GM12878 (cell line): ENCODE data around the gene CDKN2B-AS1. TPM values are rescaled to one million over a fixed set of nuclear protein-coding genes. Genes with fewer than 3 reads are reported as not detected.

Experiments used
- ATAC-seq: fragments of 200-7000 bp; cut with Tn5 transposase; 3 replicates; pipeline ENCODE4 v1.9.1; 2020; ENCODE audit warnings: mild to moderate bottlenecking, moderate library complexity
- BruUV-seq: library from RNA; stranded (reverse); fragments of 400-500 nt; replicated peaks from 2 replicates; lab custom pipeline; 2021; lab: Mats Ljungman, UMichigan
- CTCF ChIA-PET: fragments of 300-600 bp; sonication (Branson Sonifier 250); formaldehyde crosslinking; extraction: SDS; loops from one replicate; lab custom pipeline; 2021; ENCODE audit warnings: inconsistent platforms; lab: Yijun Ruan, JAX
- POLR2A ChIA-PET: fragments of 350-600 bp; formaldehyde crosslinking; extraction: SDS; loops from one replicate; lab custom pipeline; 2021; ENCODE audit warnings: inconsistent platforms; lab: Charles Lee
- RAD21 ChIA-PET: fragments of 300-600 bp; sonication (Branson Sonifier 250); formaldehyde crosslinking; loops from one replicate; lab custom pipeline; 2023; ENCODE audit warnings: antibody characterized with exemption; ENCODE audit not compliant: unreplicated experiment; lab: Charles Lee
- SMC1A ChIA-PET: fragments of 300-600 bp; sonication (Branson Sonifier 250); formaldehyde crosslinking; loops from one replicate; lab custom pipeline; 2023; ENCODE audit not compliant: unreplicated experiment, uncharacterized antibody; lab: Charles Lee
- DNase-seq: peaks from one replicate; pipeline ENCODE4 v3.0.0-alpha.2; 2011; ENCODE audit warnings: low read depth, low spot score
- FAIRE-seq: peaks from 3 replicates; lab custom pipeline; 2011; peaks lifted over from hg19 to GRCh38; lab: Jason Lieb, UNC
- H2AFZ ChIP-seq: 2 replicates; pipeline ENCODE4 v1.6.0; 2011; ENCODE audit warnings: low read depth, low read length, control low read depth; ENCODE audit not compliant: control insufficient read depth
- H3K27ac ChIP-seq: 2 replicates; pipeline ENCODE4 v1.5.1; 2011; ENCODE audit warnings: control low read depth; ENCODE audit not compliant: control insufficient read depth, insufficient read depth
- H3K27me3 ChIP-seq, 2 experiments: replicated peaks in 1 of 2; 2 replicates each; pipeline versions ENCODE4 v1.6.0 to v1.6.1; 2011; ENCODE audit warnings: low read length in 1 of 2; ENCODE audit not compliant: control insufficient read depth in 2 of 2, insufficient read depth in 2 of 2
- H3K36me3 ChIP-seq, 2 experiments: 2 replicates each; pipeline ENCODE4 v1.5.1; 2011; ENCODE audit warnings: low read length in 1 of 2; ENCODE audit not compliant: control insufficient read depth in 2 of 2, insufficient read depth in 2 of 2
- H3K4me1 ChIP-seq: 2 replicates; pipeline ENCODE4 v1.6.1; 2011; ENCODE audit warnings: mild to moderate bottlenecking, low read length, moderate library complexity, mixed read lengths; ENCODE audit not compliant: control insufficient read depth, insufficient read depth
- H3K4me2 ChIP-seq: 2 replicates; pipeline ENCODE4 v1.6.0; 2011; ENCODE audit warnings: control low read depth; ENCODE audit not compliant: control insufficient read depth, insufficient read depth
- H3K4me3 ChIP-seq: fragments of 200-600 bp; sonication (generic); 2 replicates; pipeline ENCODE4 v1.5.1; 2016
- H3K79me2 ChIP-seq: 2 replicates; pipeline ENCODE4 v1.6.0; 2011; ENCODE audit warnings: low read length; ENCODE audit not compliant: control insufficient read depth, insufficient read depth
- H3K9ac ChIP-seq: 2 replicates; pipeline ENCODE4 v1.8.0; 2011; ENCODE audit warnings: low read length, control low read depth, mixed read lengths; ENCODE audit not compliant: control insufficient read depth, insufficient read depth
- H3K9me3 ChIP-seq: replicated peaks from 3 replicates; pipeline ENCODE4 v1.5.1; 2011; ENCODE audit warnings: mild to moderate bottlenecking, low read length; ENCODE audit not compliant: control insufficient read depth, insufficient read depth
- H4K20me1 ChIP-seq: 2 replicates; pipeline ENCODE4 v1.6.0; 2011; ENCODE audit not compliant: control insufficient read depth, insufficient read depth
- ATF2 ChIP-seq: IDR thresholded peaks from 2 replicates; pipeline ENCODE4 v1.6.1; 2012; ENCODE audit warnings: low read length, inconsistent platforms
- CEBPB ChIP-seq, 2 experiments: fragments of 150-350 bp in 1 of 2; IDR thresholded peaks; 2 replicates each; pipeline ENCODE4 v1.6.1; 2012 to 2014; ENCODE audit warnings: low read depth in 2 of 2, low read length in 2 of 2, borderline replicate concordance in 1 of 2, inconsistent platforms in 1 of 2
- HCFC1 ChIP-seq: fragments of 150-350 bp; IDR thresholded peaks from 2 replicates; pipeline ENCODE4 v1.6.1; 2014; ENCODE audit warnings: low read length
- HDAC6 ChIP-seq: fragments of 200-600 bp; sonication (generic); IDR thresholded peaks from one replicate; pipeline ENCODE4 v1.8.0; 2017; ENCODE audit warnings: antibody characterized with exemption; ENCODE audit not compliant: unreplicated experiment
- JUND ChIP-seq: IDR thresholded peaks from 2 replicates; pipeline ENCODE4 v1.6.1; 2012; ENCODE audit warnings: low read depth, mild to moderate bottlenecking, low read length, improper control_type of control experiment, moderate library complexity
- MTA2 ChIP-seq: fragments of 450-650 bp; IDR thresholded peaks from 2 replicates; pipeline ENCODE4 v1.6.1; 2016; ENCODE audit warnings: low read depth, mild to moderate bottlenecking, moderate library complexity
- RAD51 ChIP-seq: fragments of 450-650 bp; IDR thresholded peaks from 2 replicates; pipeline ENCODE4 v1.6.1; 2016; ENCODE audit warnings: moderate library complexity, mild to moderate bottlenecking, inconsistent platforms
- RUNX3 ChIP-seq: IDR thresholded peaks from 2 replicates; pipeline ENCODE4 v1.6.1; 2012; ENCODE audit warnings: low read length, inconsistent platforms
- SMC3 ChIP-seq: IDR thresholded peaks from 2 replicates; pipeline ENCODE4 v1.6.1; 2011; ENCODE audit warnings: low read length, improper control_type of control experiment, borderline replicate concordance
- SUZ12 ChIP-seq: fragments of 200-600 bp; sonication (generic); IDR thresholded peaks from one replicate; pipeline ENCODE4 v1.6.1; 2018; ENCODE audit warnings: antibody characterized with exemption, mild to moderate bottlenecking; ENCODE audit not compliant: unreplicated experiment
- USF2 ChIP-seq: IDR thresholded peaks from 2 replicates; pipeline ENCODE4 v1.6.1; 2011; ENCODE audit warnings: low read depth, low read length, improper control_type of control experiment, borderline replicate concordance
- whole genome bisulfite sequencing: methylation state at CpG from one replicate; pipeline ENCODE4 v1.1.6; 2016; ENCODE audit warnings: low lambda C conversion rate; ENCODE audit not compliant: insufficient replicate concordance, insufficient coverage; ENCODE audit errors: missing lambda C conversion rate; 5-methylcytosine and 5-hydroxymethylcytosine counted together
- in situ Hi-C: fragments of 300-500 bp; cut with MboI; formaldehyde crosslinking; loops from 9 replicates; pipeline ENCODE4 v1.14.3; 2018; ENCODE audit warnings: mixed read lengths
- intact Hi-C: fragments of 100-400 bp; cut with micrococcal nuclease; formaldehyde crosslinking; loops from one replicate; pipeline ENCODE4 v1.14.2; 2022; ENCODE audit not compliant: unreplicated experiment
- polyA plus RNA-seq, 11 experiments: library from polyadenylated mRNA; depleted of rRNA in 4 of 11; unstranded in 6 of 11; stranded (reverse) in 5 of 11; fragments of >200 nt; fragmentation: Nextera tagmentation in 4 of 11; fragmentation: Illumina TruSeq in 1 of 11; extraction: Ambion mirVana in 4 of 11; extraction: Trizol in 1 of 11; gene quantifications; 1 replicate in 1 of 11; 2 replicates in 10 of 11; pipeline versions ENCODE4 v1.2.1 to v1.2.3, GENCODE V29; 2011 to 2016; ENCODE audit warnings: inconsistent platforms in 2 of 11, missing spikeins in 2 of 11, low read depth in 1 of 11
- total RNA-seq, 4 experiments: library from RNA; depleted of rRNA in 3 of 4; stranded (reverse); fragments of >200 nt in 3 of 4; fragmentation: Illumina TruSeq in 1 of 4; extraction: Trizol in 1 of 4; gene quantifications; 2 replicates each; pipeline versions ENCODE4 v1.2.1 to v1.2.3, GENCODE V29; 2013 to 2021
- TF ChIP-seq, protein P1 (sequence below): fragments of 450-650 bp; IDR thresholded peaks from 2 replicates; pipeline ENCODE4 v1.6.1; 2016; ENCODE audit warnings: mild to moderate bottlenecking
- TF ChIP-seq, protein P2 (sequence below): fragments of 450-650 bp; IDR thresholded peaks from 2 replicates; pipeline ENCODE4 v1.6.1; 2017; ENCODE audit warnings: antibody characterized with exemption, mild to moderate bottlenecking, moderate library complexity

The CDKN2B-AS1 gene
- total and polyA plus RNA-seq, 10 of the 15 experiments (the other 5 are each of a cell fraction or from before 2014, with no cell fraction given): 0.22 to 2.2 (median 1.0) TPM; not detected in 1

DNA sequence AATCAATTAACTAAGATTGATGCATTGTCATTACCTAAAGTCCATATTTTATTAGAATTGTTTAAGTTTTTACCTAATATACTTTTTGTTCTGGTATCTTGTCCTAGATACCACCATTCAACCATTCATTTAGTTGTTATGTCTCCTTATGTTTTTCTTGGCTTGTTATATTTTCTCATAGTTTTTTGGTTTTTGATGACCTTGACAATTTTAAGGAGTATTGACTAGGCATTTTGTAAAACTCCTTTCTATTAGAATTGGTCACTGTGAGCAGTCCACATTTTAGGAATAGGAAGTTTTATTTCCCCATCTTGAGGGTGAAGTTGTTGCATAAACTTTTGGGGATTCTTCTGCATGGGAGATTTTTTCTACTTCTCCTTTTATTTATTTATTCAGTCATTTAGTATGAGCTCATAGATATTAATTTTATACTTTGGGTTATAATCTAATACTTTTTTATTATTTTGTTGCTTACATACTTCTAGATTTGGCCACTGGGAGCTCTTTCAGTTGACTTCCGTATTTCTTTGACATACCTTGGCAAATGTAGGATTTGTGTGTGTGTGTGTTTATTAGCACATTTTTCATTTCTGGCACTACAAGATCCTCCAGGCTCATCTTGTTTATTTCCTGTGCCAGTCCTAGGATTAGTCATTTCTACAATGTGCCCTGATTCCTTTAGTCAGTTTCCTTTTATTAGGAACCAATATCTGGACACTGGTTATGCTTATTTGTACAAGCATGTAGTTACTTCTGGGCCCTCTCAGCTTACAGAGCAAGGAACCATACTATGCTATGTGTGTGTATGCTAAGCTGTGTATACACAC is 149.4 kb downstream of the CDKN2B-AS1 start:
- Histone ChIP-seq H3K4me1 (no peaks in the 10 kb centered on the region), H3K9me3 (no peaks in the 10 kb centered on the region), H3K9ac (no peak overlapping the region), H3K27ac (no peak overlapping the region), H3K27me3 (peaks cover 0 to 4% of the 10 kb centered on the region in 2 experiments; a peak in 1 of 4 replicates), H3K79me2 (no peaks in the 10 kb centered on the region), H3K36me3 (no peaks in the 10 kb centered on the region), H4K20me1 (no peaks in the 10 kb centered on the region), H3K4me2 (no peak overlapping the region), H2AFZ (no peak overlapping the region), H3K4me3 (no peak overlapping the region)
- ChIA-PET SMC1A (no interaction called here), RAD21 (no interaction called here), CTCF (no interaction called here), POLR2A (no interaction called here)
- ATAC-seq: no peak
- intact Hi-C loops (no loop called here), in situ Hi-C loops (no loop called here)
- no peak for FAIRE-seq
- DNase-seq: no peak
- no TSS peak for BruUV-seq
- TF ChIP-seq HCFC1: no peak
- TF ChIP-seq, protein P1, sequence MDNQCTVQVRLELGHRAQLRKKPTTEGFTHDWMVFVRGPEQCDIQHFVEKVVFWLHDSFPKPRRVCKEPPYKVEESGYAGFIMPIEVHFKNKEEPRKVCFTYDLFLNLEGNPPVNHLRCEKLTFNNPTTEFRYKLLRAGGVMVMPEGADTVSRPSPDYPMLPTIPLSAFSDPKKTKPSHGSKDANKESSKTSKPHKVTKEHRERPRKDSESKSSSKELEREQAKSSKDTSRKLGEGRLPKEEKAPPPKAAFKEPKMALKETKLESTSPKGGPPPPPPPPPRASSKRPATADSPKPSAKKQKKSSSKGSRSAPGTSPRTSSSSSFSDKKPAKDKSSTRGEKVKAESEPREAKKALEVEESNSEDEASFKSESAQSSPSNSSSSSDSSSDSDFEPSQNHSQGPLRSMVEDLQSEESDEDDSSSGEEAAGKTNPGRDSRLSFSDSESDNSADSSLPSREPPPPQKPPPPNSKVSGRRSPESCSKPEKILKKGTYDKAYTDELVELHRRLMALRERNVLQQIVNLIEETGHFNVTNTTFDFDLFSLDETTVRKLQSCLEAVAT: no peak
- TF ChIP-seq SMC3: no peak
- TF ChIP-seq RAD51: no peak
- no peak for TF ChIP-seq CEBPB (IDR thresholded peaks at IDR 0.05; ENCODE audit: borderline replicate concordance in 1 of 2, low read depth in 2 of 2, low read length in 2 of 2)
- TF ChIP-seq HDAC6: no peak
- TF ChIP-seq, protein P2, sequence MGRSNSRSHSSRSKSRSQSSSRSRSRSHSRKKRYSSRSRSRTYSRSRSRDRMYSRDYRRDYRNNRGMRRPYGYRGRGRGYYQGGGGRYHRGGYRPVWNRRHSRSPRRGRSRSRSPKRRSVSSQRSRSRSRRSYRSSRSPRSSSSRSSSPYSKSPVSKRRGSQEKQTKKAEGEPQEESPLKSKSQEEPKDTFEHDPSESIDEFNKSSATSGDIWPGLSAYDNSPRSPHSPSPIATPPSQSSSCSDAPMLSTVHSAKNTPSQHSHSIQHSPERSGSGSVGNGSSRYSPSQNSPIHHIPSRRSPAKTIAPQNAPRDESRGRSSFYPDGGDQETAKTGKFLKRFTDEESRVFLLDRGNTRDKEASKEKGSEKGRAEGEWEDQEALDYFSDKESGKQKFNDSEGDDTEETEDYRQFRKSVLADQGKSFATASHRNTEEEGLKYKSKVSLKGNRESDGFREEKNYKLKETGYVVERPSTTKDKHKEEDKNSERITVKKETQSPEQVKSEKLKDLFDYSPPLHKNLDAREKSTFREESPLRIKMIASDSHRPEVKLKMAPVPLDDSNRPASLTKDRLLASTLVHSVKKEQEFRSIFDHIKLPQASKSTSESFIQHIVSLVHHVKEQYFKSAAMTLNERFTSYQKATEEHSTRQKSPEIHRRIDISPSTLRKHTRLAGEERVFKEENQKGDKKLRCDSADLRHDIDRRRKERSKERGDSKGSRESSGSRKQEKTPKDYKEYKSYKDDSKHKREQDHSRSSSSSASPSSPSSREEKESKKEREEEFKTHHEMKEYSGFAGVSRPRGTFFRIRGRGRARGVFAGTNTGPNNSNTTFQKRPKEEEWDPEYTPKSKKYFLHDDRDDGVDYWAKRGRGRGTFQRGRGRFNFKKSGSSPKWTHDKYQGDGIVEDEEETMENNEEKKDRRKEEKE: no peak
- TF ChIP-seq RUNX3: no peak
- no peak for TF ChIP-seq MTA2
- no peak for TF ChIP-seq JUND
- no peak for TF ChIP-seq ATF2
- no peak for TF ChIP-seq USF2
- no peak for TF ChIP-seq SUZ12
- 5% methylated on average over 1 of the region's 1 CpG for WGBS
